Stimulated activated naive CD8-positive, alpha-beta T cell treated with anti-CD3 and anti-CD28 coated beads, Interleukin-15, Interleukin-2, amounts not matched to agents 100 ng/mL and 50 ng/mL, for 24 hours (primary cell): Measurements from ENCODE around the gene RSPO1.
"Not testable (repeated sequence)": the region's sequence is repeated elsewhere in the genome, so short reads cannot be mapped to it uniquely, and the experiment has no call there.

ENCODE experiments used
- H3K27ac Mint-ChIP-seq: one replicate; pipeline ENCODE4 v1.8.0; 2021; ENCODE audit warnings: mild to moderate bottlenecking, mixed read lengths
- H3K27me3 Mint-ChIP-seq: one replicate; pipeline ENCODE4 v1.8.0; 2021; ENCODE audit warnings: mixed read lengths
- H3K36me3 Mint-ChIP-seq: one replicate; pipeline ENCODE4 v1.8.0; 2021; ENCODE audit warnings: low read depth, mixed read lengths
- H3K4me1 Mint-ChIP-seq: one replicate; pipeline ENCODE4 v1.8.0; 2021; ENCODE audit warnings: low read depth, mixed read lengths
- H3K4me3 Mint-ChIP-seq: one replicate; pipeline ENCODE4 v1.8.0; 2021; ENCODE audit warnings: mild to moderate bottlenecking, mixed read lengths
- H3K9me3 Mint-ChIP-seq: one replicate; pipeline ENCODE4 v1.8.0; 2021; ENCODE audit warnings: mixed read lengths

RSPO1 gene

GRCh38 chr1:37634244-37634991, at the start of gene RSPO1:
Gene RSPO1 (minus strand): TSS chr1:37634892. CDS start chr1:37629661, 5,231 bp downstream.
- peak within 1 kb of the TSS; percentile 12 for H3K4me3 Mint-ChIP-seq
- H3K27me3 Mint-ChIP-seq: peaks cover 71% of the 10 kb centered on the region
- H3K4me1 Mint-ChIP-seq: peaks cover 11% of the 10 kb centered on the region
- no peak within 1 kb of the TSS for H3K27ac Mint-ChIP-seq
- H3K9me3 Mint-ChIP-seq: no peaks in the 10 kb centered on the region
- H3K36me3 Mint-ChIP-seq: no peaks in the 10 kb centered on the region

GRCh38 chr1:37684182-37684581, 49.5 kb upstream of the RSPO1 start:
- H3K27me3 Mint-ChIP-seq, H3K4me3 Mint-ChIP-seq, H3K27ac Mint-ChIP-seq, H3K9me3 Mint-ChIP-seq: not testable (repeated sequence)
- peaks cover 15% of the 10 kb centered on the region for H3K4me1 Mint-ChIP-seq
- peaks cover 55% of the 10 kb centered on the region for H3K36me3 Mint-ChIP-seq

DNA sequence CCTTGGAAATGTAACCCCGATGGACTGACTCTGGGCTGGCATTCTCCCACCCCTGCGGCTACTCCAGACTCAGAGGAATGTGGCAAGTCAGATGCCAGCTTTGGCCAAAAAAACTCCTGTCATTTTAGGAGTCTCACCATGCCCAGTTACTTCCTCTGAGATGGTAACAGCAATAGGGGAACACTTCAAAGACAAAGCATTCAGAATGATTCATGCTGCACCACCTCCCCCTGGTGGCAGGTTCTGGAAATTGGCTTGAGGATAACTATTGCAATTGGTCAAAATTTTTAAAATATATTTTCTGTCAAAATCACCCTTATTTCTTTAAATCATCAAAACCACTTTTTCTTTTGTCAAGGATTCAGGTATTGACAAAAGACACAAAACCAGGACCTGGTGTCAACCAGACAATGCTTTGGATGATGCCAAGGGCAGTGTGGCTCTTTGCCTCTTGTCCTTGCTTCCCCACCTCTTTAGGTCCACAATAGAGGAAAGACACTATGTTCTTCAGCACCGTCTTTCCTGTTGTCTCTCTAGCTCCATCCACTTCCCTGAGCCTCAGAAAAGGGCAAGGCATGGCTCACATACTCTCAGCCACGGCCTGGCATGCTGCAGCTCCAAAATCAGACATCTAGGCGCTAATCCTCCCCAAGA, 47.8 kb upstream of the RSPO1 start:
- Mint-ChIP-seq H3K9me3 (no peaks in the 10 kb centered on the region), H3K27ac (no peak overlapping the region), H3K36me3 (peaks cover 45% of the 10 kb centered on the region), H3K4me3 (no peak overlapping the region), H3K4me1 (no peaks in the 10 kb centered on the region), H3K27me3 (no peaks in the 10 kb centered on the region)

DNA sequence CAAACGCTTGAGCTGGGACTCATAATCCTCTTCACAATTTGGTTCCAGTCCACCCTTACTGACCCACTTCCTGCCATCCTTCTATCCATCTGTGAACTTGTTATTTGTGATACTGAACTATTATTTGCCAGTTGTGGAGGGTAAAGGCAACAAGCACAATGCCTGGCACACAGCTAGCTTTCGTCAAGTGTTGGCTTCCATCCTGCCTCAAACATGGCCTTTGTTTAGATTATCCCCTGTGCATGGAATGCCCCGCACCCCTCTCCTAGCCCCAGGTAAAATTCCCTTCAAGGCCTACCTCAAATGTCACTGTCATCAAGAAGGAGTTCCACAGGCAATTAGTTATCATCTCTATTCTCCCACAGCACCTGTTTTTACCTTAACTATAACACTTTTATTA, 46.2 kb upstream of the RSPO1 start:
- no peaks in the 10 kb centered on the region for H3K27me3 Mint-ChIP-seq
- H3K36me3 Mint-ChIP-seq: peaks cover 36% of the 10 kb centered on the region
- H3K4me1 Mint-ChIP-seq: peaks cover 7% of the 10 kb centered on the region
- no peaks in the 10 kb centered on the region for H3K9me3 Mint-ChIP-seq
- H3K27ac Mint-ChIP-seq: no peak overlapping the region
- H3K4me3 Mint-ChIP-seq: no peak overlapping the region

DNA sequence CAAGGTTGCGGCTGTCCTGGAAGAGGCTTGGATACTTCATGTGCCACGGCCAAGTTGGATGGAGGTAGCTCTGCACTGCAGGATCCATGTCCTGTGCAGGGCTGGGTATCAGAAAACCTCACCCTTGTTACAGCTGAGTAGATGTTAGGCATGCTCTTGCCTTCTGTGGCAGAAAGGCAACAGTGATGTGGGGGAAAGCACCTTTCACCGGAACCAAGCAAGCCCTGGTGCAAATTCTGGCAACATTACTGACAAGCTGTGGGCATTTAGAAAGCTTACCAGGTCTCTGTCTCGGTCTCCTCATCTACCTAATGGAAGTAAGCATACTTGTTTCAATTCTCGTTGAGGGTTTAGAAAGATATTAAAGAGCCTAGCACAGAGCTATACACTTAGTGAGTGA, 43.1 kb upstream of the RSPO1 start:
- no peak overlapping the region for H3K4me3 Mint-ChIP-seq
- peaks cover 22% of the 10 kb centered on the region for H3K4me1 Mint-ChIP-seq
- no peak overlapping the region for H3K27ac Mint-ChIP-seq
- no peaks in the 10 kb centered on the region for H3K9me3 Mint-ChIP-seq
- H3K36me3 Mint-ChIP-seq: peaks cover 13% of the 10 kb centered on the region
- no peaks in the 10 kb centered on the region for H3K27me3 Mint-ChIP-seq

GRCh38 chr1:37677143-37677439, 42.4 kb upstream of the RSPO1 start:
- Mint-ChIP-seq H3K9me3 (no peaks in the 10 kb centered on the region), H3K27me3 (peaks cover 6% of the 10 kb centered on the region), H3K27ac (no peak overlapping the region), H3K36me3 (peaks cover 7% of the 10 kb centered on the region), H3K4me3 (no peak overlapping the region), H3K4me1 (peaks cover 22% of the 10 kb centered on the region)

DNA sequence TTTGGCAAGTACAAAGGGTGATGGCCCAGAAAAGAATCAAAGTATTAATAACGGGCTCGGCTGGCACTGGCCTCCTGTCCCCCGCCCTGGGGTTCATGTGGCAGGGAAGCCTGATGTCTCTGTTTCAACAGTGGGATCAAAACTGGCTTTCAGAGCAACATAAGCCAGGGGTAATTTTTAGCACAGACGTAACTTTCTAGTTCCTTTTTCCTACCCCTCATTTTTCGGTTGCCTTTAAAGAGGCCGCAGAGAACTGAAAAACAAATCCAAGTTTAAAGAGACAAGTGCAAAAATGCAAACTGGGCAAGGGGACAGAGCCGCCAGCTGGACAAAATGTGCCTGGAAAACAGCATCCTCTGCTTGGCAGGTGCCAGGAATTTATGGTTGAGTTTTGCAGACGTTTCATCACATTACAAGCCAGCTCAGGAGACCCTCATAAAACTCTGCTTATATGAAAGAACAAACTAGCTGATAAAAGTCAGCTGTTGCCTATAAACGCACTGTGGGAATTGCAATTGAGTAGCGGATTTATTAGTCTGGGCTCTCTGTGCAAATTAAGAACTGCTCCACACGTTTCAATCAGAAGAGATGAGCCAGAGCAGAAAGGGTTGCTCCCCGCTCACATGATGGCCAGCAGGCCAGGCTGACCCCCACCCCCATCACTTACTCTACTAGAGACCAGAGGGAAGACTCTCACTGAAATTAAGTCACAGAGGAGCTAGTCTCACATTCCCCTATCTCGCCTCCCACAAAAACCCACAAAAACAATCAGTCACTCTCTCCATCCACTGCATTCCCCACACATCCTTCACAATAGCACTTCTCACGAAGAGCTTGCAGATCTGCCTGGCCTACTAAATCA, 41.8 kb upstream of the RSPO1 start:
- peaks cover 10% of the 10 kb centered on the region for H3K27me3 Mint-ChIP-seq
- no peak overlapping the region for H3K27ac Mint-ChIP-seq

GRCh38 chr1:37673920-37674319, 39.2 kb upstream of the RSPO1 start:
- peaks cover 13% of the 10 kb centered on the region for H3K27me3 Mint-ChIP-seq
- no peak overlapping the region for H3K4me3 Mint-ChIP-seq
- H3K9me3 Mint-ChIP-seq: no peaks in the 10 kb centered on the region
- H3K27ac Mint-ChIP-seq: no peak overlapping the region
- H3K4me1 Mint-ChIP-seq: peaks cover 22% of the 10 kb centered on the region
- H3K36me3 Mint-ChIP-seq: no peaks in the 10 kb centered on the region

More for the DNA sequence above, 41.8 kb upstream of the RSPO1 start:
- Mint-ChIP-seq H3K9me3 (no peaks in the 10 kb centered on the region), H3K36me3 (peaks cover 7% of the 10 kb centered on the region), H3K4me1 (peaks cover 22% of the 10 kb centered on the region), H3K4me3 (no peak overlapping the region)

- no peak overlapping the region for H3K27ac Mint-ChIP-seq
- H3K27me3 Mint-ChIP-seq: peaks cover 13% of the 10 kb centered on the region
- H3K9me3 Mint-ChIP-seq: no peaks in the 10 kb centered on the region
- H3K4me1 Mint-ChIP-seq: peaks cover 22% of the 10 kb centered on the region
- no peak overlapping the region for H3K4me3 Mint-ChIP-seq
- H3K36me3 Mint-ChIP-seq: no peaks in the 10 kb centered on the region
Measured at GRCh38 chr1:37672136-37672870, 37.6 kb upstream of the RSPO1 start.

- H3K4me1 Mint-ChIP-seq: peaks cover 16% of the 10 kb centered on the region
- peaks cover 13% of the 10 kb centered on the region for H3K27me3 Mint-ChIP-seq
- no peaks in the 10 kb centered on the region for H3K36me3 Mint-ChIP-seq
- no peak overlapping the region for H3K27ac Mint-ChIP-seq
- H3K9me3 Mint-ChIP-seq: no peaks in the 10 kb centered on the region
- H3K4me3 Mint-ChIP-seq: no peak overlapping the region
Measured at GRCh38 chr1:37671261-37671660, 36.6 kb upstream of the RSPO1 start.

DNA sequence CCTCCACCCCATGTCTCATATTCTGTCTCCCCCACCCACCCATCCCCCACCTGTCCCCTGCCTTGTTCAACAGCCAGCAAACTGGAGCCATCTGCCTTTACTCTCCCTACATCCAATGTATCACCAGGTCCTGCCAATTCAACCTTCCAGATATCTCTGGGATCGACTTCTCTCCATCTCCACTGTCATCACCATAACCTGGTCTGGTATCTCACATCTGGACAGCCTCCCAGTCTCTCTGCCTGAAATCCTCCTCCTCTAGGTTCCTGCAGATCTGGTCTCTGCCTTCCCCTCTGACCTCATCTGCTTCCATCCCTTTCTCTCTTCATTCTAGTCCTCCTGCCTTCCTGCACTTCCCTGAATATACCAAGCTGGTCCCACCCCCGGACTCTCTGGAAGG, 35.4 kb upstream of the RSPO1 start:
- Mint-ChIP-seq H3K9me3 (no peaks in the 10 kb centered on the region), H3K4me1 (peaks cover 10% of the 10 kb centered on the region), H3K36me3 (no peaks in the 10 kb centered on the region), H3K27me3 (peaks cover 13% of the 10 kb centered on the region), H3K27ac (no peak overlapping the region), H3K4me3 (no peak overlapping the region)

DNA sequence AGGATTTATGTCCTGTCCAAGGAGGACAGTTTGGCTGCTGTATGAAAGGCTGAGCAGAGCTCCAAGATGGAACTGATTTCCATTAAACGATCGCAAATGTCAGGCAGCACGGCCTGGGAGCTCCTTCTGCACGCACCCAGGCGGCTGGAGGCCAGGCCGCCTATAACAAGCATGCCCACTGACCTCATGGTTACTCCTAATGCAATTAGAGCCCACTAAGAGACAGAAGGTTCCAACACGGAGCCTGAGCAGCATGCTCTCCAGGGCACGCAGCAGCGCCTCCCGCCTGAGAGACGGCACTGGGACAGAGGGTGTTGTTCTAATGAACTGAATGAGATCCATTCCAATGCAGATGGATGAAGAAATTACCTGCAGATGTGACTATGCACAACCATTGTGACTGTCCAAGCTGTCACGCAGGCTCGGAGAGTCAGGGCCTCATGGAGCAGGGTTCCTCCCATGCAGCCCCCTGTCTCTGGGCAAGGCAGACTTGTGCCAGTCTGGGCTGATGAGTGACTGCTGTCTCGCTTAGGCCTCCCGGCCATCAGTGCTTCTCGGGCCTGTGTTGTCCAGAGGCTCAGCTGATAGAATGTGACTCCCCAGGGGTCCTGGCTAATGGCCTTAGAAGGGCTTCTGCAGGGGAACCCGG, 32.5 kb upstream of the RSPO1 start:
- H3K36me3 Mint-ChIP-seq: no peaks in the 10 kb centered on the region
- peaks cover 8% of the 10 kb centered on the region for H3K27me3 Mint-ChIP-seq
- H3K4me1 Mint-ChIP-seq: no peaks in the 10 kb centered on the region
- H3K27ac Mint-ChIP-seq: no peak overlapping the region
- H3K9me3 Mint-ChIP-seq: no peaks in the 10 kb centered on the region
- H3K4me3 Mint-ChIP-seq: no peak overlapping the region

- H3K27ac Mint-ChIP-seq: no peak overlapping the region
- no peaks in the 10 kb centered on the region for H3K36me3 Mint-ChIP-seq
- H3K27me3 Mint-ChIP-seq: peaks cover 2% of the 10 kb centered on the region
- H3K9me3 Mint-ChIP-seq: no peaks in the 10 kb centered on the region
- H3K4me3 Mint-ChIP-seq: no peak overlapping the region
- H3K4me1 Mint-ChIP-seq: no peaks in the 10 kb centered on the region
Measured at GRCh38 chr1:37666241-37666867, 31.7 kb upstream of the RSPO1 start.

DNA sequence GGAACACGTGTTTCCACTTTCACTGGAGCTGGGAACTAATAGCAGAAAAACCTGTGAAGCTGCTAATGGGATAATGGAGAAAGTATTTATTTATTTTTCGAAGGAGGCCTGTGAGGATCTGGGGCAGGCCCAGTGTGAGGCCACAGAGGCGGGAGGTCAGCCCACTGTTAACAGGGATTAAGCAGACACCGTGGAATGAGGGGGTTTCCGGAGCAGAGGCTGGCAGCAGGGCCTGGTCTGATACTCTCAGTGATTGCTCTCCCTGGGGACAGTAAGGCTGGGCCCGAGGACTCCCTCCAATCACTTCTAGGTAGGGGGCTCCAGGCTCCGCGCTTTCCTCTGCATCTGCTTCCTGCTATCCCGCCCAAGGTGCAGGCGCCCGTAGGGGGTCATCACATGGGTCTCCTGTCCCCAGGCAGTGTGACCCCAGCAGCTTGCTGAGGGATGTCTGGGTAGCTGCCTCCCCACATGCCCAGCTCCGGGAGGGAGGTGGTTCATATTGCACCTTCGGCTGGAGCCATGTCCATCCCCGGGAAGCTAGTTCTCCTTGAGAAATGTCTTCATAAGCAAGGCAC, 28.8 kb upstream of the RSPO1 start:
- no peaks in the 10 kb centered on the region for H3K9me3 Mint-ChIP-seq
- H3K36me3 Mint-ChIP-seq: no peaks in the 10 kb centered on the region
- no peak overlapping the region for H3K27ac Mint-ChIP-seq
- peaks cover 1% of the 10 kb centered on the region for H3K27me3 Mint-ChIP-seq
- H3K4me3 Mint-ChIP-seq: no peak overlapping the region
- no peaks in the 10 kb centered on the region for H3K4me1 Mint-ChIP-seq
